OCI-LY7 (cell line): ENCODE data around the gene CALY. TPM values are rescaled to one million over a fixed set of nuclear protein-coding genes. Genes with fewer than 3 reads are reported as not detected.

Source experiments
- BruUV-seq: library from RNA; stranded (reverse); fragments of 400-500 nt; replicated peaks from 2 replicates; lab custom pipeline; 2021; lab: Mats Ljungman, UMichigan
- CTCF ChIA-PET: fragments of 300-600 bp; sonication (Branson Sonifier 250); formaldehyde crosslinking; loops from one replicate; lab custom pipeline; 2022; ENCODE audit warnings: antibody characterized with exemption; ENCODE audit not compliant: unreplicated experiment; lab: Charles Lee
- POLR2A ChIA-PET: fragments of 300-600 bp; sonication (Branson Sonifier 250); formaldehyde crosslinking; loops from one replicate; lab custom pipeline; 2022; ENCODE audit warnings: antibody characterized with exemption; lab: Charles Lee
- DNase-seq: peaks from one replicate; pipeline ENCODE4 v3.0.0-alpha.2; 2015; ENCODE audit warnings: low spot score
- H2AFZ ChIP-seq: fragments of 200-600 bp; sonication (generic), shearing (Covaris generic); 2 replicates; pipeline ENCODE4 v1.6.1; 2014; ENCODE audit warnings: mild to moderate bottlenecking, antibody characterized with exemption, low read length, moderate library complexity
- H3K27ac ChIP-seq: fragments of 200-600 bp; sonication (generic); 2 replicates; pipeline ENCODE4 v1.5.1; 2014; ENCODE audit warnings: mixed run types, low read depth, mild to moderate bottlenecking, moderate library complexity, low read length, inconsistent platforms; ENCODE audit not compliant: poor library complexity, severe bottlenecking
- H3K36me3 ChIP-seq: fragments of 200-600 bp; sonication (generic); 2 replicates; pipeline ENCODE4 v1.6.1; 2014; ENCODE audit warnings: mild to moderate bottlenecking, antibody characterized with exemption, low read length, moderate library complexity, mixed read lengths; ENCODE audit not compliant: insufficient read depth
- H3K4me1 ChIP-seq: fragments of 200-600 bp; sonication (generic); 2 replicates; pipeline ENCODE4 v1.5.1; 2014; ENCODE audit warnings: mild to moderate bottlenecking, low read length; ENCODE audit not compliant: insufficient read depth, poor library complexity, severe bottlenecking
- H3K4me2 ChIP-seq: fragments of 200-600 bp; sonication (generic); 2 replicates; pipeline ENCODE4 v1.6.1; 2014; ENCODE audit warnings: mild to moderate bottlenecking, low read length
- H3K4me3 ChIP-seq: fragments of 200-600 bp; sonication (generic); 2 replicates; pipeline ENCODE4 v1.5.1; 2014; ENCODE audit warnings: mild to moderate bottlenecking, low read depth, low read length; ENCODE audit not compliant: poor library complexity, severe bottlenecking
- H3K79me2 ChIP-seq: fragments of 200-600 bp; sonication (generic); 2 replicates; pipeline ENCODE4 v1.6.1; 2016; ENCODE audit warnings: low read depth, mild to moderate bottlenecking, low read length, moderate library complexity, mixed read lengths; ENCODE audit not compliant: insufficient read depth
- H3K9me2 ChIP-seq: fragments of 200-600 bp; sonication (generic); 2 replicates; pipeline ENCODE4 v1.6.1; 2016; ENCODE audit warnings: mild to moderate bottlenecking, low read length, mixed read lengths; ENCODE audit not compliant: insufficient read depth
- H3K9me3 ChIP-seq: fragments of 200-600 bp; sonication (generic); 2 replicates; pipeline ENCODE4 v1.6.1; 2014; ENCODE audit warnings: mild to moderate bottlenecking, mixed run types, low read length, mixed read lengths
- H4K20me1 ChIP-seq: fragments of 200-600 bp; sonication (generic); 2 replicates; pipeline ENCODE4 v1.6.1; 2014; ENCODE audit warnings: mild to moderate bottlenecking, antibody characterized with exemption, low read length, moderate library complexity, mixed read lengths; ENCODE audit not compliant: insufficient read depth
- CTCF ChIP-seq: fragments of 200-600 bp; sonication (generic); conservative IDR thresholded peaks from 2 replicates; pipeline ENCODE4 v1.5.1; 2014; ENCODE audit warnings: mild to moderate bottlenecking, antibody characterized with exemption, low read length, moderate library complexity, mixed read lengths
- EZH2phosphoT487 ChIP-seq: fragments of 200-600 bp; sonication (generic); IDR thresholded peaks from 2 replicates; pipeline ENCODE4 v1.6.1; 2018; ENCODE audit warnings: low read depth, borderline replicate concordance, mild to moderate bottlenecking, mixed run types, antibody characterized with exemption, low read length, moderate library complexity, mixed read lengths
- intact Hi-C: fragments of 100-400 bp; cut with micrococcal nuclease; formaldehyde crosslinking; loops from one replicate; pipeline ENCODE4 v1.10.0; 2022; ENCODE audit not compliant: unreplicated experiment
- total RNA-seq, 2 experiments: library from RNA; depleted of rRNA in 1 of 2; stranded (reverse); fragments of >200 nt in 1 of 2; shearing (Covaris generic) in 1 of 2; gene quantifications; 2 replicates each; pipeline ENCODE4 v1.2.3, GENCODE V29; 2014 to 2022

Gene CALY
- total RNA-seq, 2 experiments from 2014 or later, result not detected

GRCh38 chr10:133364645-133365431, 28.1 kb upstream of the CALY start:
- no peak for DNase-seq
- Histone ChIP-seq H3K36me3 (peaks cover 25% of the 10 kb centered on the region), H3K27ac (no peak overlapping the region), H3K9me3 (no peaks in the 10 kb centered on the region), H4K20me1 (no peaks in the 10 kb centered on the region), H3K9me2 (no peaks in the 10 kb centered on the region), H3K4me1 (no peaks in the 10 kb centered on the region), H3K79me2 (no peaks in the 10 kb centered on the region), H2AFZ (no peak overlapping the region), H3K4me2 (no peak overlapping the region), H3K4me3 (no peak overlapping the region)
- TF ChIP-seq EZH2phosphoT487 (no peak), CTCF (no peak)
- intact Hi-C loops, result no loop called here
- CTCF ChIA-PET, result no interaction called here
- POLR2A ChIA-PET, result interaction anchor here (0.6 kb wide), 1 partner anchor 41 kb away, joined by 3 read pairs; no protein-coding TSS in a partner anchor
- no TSS peak for BruUV-seq

GRCh38 chr10:133362846-133363245, 26.1 kb upstream of the CALY start:
- DNase-seq, result no peak
- TF ChIP-seq CTCF, result no peak
- TF ChIP-seq EZH2phosphoT487, result no peak

More at GRCh38 chr10:133362846-133363245, 26.1 kb upstream of the CALY start:
- no peaks in the 10 kb centered on the region for H3K4me1 ChIP-seq
- no peaks in the 10 kb centered on the region for H3K9me3 ChIP-seq
- H3K9me2 ChIP-seq, result no peaks in the 10 kb centered on the region
- no TSS peak for BruUV-seq
- no peak overlapping the region for H3K27ac ChIP-seq
- ChIA-PET CTCF (no interaction called here), POLR2A (no interaction called here)
- no peak overlapping the region for H2AFZ ChIP-seq
- H3K4me2 ChIP-seq, result no peak overlapping the region
- H4K20me1 ChIP-seq, result no peaks in the 10 kb centered on the region
- H3K4me3 ChIP-seq, result no peak overlapping the region
- peaks cover 20% of the 10 kb centered on the region for H3K36me3 ChIP-seq
- H3K79me2 ChIP-seq, result no peaks in the 10 kb centered on the region
- intact Hi-C loops, result no loop called here
